SK-N-SH (cell line): ENCODE results near the gene DISP2. TPM values are rescaled to one million over a fixed set of nuclear protein-coding genes. Genes with fewer than 3 reads are reported as not detected.

Source experiments
- CTCF ChIA-PET: fragments of 300-600, 350-600 bp; formaldehyde crosslinking; extraction: SDS; loops from one replicate; lab custom pipeline; 2021; lab: Yijun Ruan, JAX
- POLR2A ChIA-PET: fragments of 350-600 bp; sonication (Branson Sonifier 250); formaldehyde crosslinking; extraction: SDS; loops from one replicate; lab custom pipeline; 2020; ENCODE audit warnings: antibody characterized with exemption, inconsistent platforms; lab: Yijun Ruan, JAX
- DNase-seq: peaks from one replicate; pipeline ENCODE4 v3.0.0; 2012
- H2AFZ ChIP-seq: fragments of 200-600 bp; sonication (generic); 2 replicates; pipeline ENCODE4 v1.8.1; 2016; ENCODE audit warnings: antibody characterized with exemption, mild to moderate bottlenecking, low read depth
- H3F3A ChIP-seq: fragments of 200-600 bp; sonication (generic); replicated peaks from 2 replicates; pipeline ENCODE3; 2016; ENCODE audit warnings: antibody characterized with exemption, mild to moderate bottlenecking; ENCODE audit not compliant: insufficient read depth
- H3K27ac ChIP-seq, 2 experiments: fragments of 200-500 bp in 1 of 2; fragments of 200-600 bp in 1 of 2; sonication (Bioruptor generic) in 1 of 2; sonication (generic), shearing (Covaris generic) in 1 of 2; 2 replicates each; pipeline versions ENCODE4 v1.5.1 to v1.6.1; 2014 to 2016; ENCODE audit warnings: low read depth in 2 of 2, inconsistent platforms in 1 of 2, low read length in 1 of 2, mild to moderate bottlenecking in 1 of 2, mixed read lengths in 1 of 2
- H3K27me3 ChIP-seq: fragments of 200-600 bp; sonication (generic), shearing (Covaris generic); 2 replicates; pipeline ENCODE4 v1.6.1; 2016; ENCODE audit warnings: mixed run types; ENCODE audit not compliant: insufficient read depth
- H3K36me3 ChIP-seq, 2 experiments: fragments of 200-500 bp in 1 of 2; fragments of 200-600 bp in 1 of 2; sonication (Bioruptor generic) in 1 of 2; sonication (generic) in 1 of 2; replicated peaks in 1 of 2; 2 replicates each; pipeline versions ENCODE3 to v1.5.1; 2014 to 2016; ENCODE audit warnings: low read length in 1 of 2, mild to moderate bottlenecking in 1 of 2; ENCODE audit not compliant: insufficient read depth in 2 of 2, control insufficient read depth in 1 of 2
- H3K4me1 ChIP-seq, 2 experiments: fragments of 200-500 bp in 1 of 2; fragments of 200-600 bp in 1 of 2; sonication (Bioruptor generic) in 1 of 2; sonication (generic), shearing (Covaris generic) in 1 of 2; 2 replicates each; pipeline versions ENCODE4 v1.5.1 to v1.6.1; 2014 to 2016; ENCODE audit warnings: low read depth in 1 of 2, low read length in 1 of 2, mixed run types in 1 of 2; ENCODE audit not compliant: insufficient read depth in 2 of 2, control insufficient read depth in 1 of 2
- H3K4me2 ChIP-seq: fragments of 200-600 bp; sonication (generic), shearing (Covaris generic); 2 replicates; pipeline ENCODE4 v1.6.1; 2017; ENCODE audit warnings: mixed run types
- H3K4me3 ChIP-seq, 2 experiments: fragments of 200-500 bp in 1 of 2; fragments of 200-600 bp in 1 of 2; sonication (Bioruptor generic) in 1 of 2; sonication (generic), shearing (Covaris generic) in 1 of 2; 2 replicates each; pipeline versions ENCODE4 v1.5.1 to v1.8.1; 2014 to 2016; ENCODE audit warnings: low read depth in 2 of 2, inconsistent platforms in 1 of 2, low read length in 1 of 2, mild to moderate bottlenecking in 1 of 2, mixed read lengths in 1 of 2, moderate library complexity in 1 of 2
- H3K79me2 ChIP-seq: fragments of 200-600 bp; sonication (generic); 2 replicates; pipeline ENCODE4 v1.8.1; 2017; ENCODE audit warnings: mild to moderate bottlenecking; ENCODE audit not compliant: insufficient read depth
- H3K9ac ChIP-seq: fragments of 200-600 bp; sonication (generic); 2 replicates; pipeline ENCODE4 v1.6.1; 2017; ENCODE audit warnings: mixed run types
- H3K9me2 ChIP-seq: fragments of 200-600 bp; sonication (generic); 2 replicates; pipeline ENCODE4 v1.6.1; 2017; ENCODE audit warnings: mixed run types
- H3K9me3 ChIP-seq: fragments of 200-600 bp; sonication (generic); 2 replicates; pipeline ENCODE4 v1.6.1; 2017; ENCODE audit warnings: mixed run types, mild to moderate bottlenecking, moderate library complexity
- H4K20me1 ChIP-seq: fragments of 200-600 bp; sonication (generic); 2 replicates; pipeline ENCODE4 v1.6.1; 2017; ENCODE audit warnings: mild to moderate bottlenecking, mixed run types; ENCODE audit not compliant: insufficient read depth
- ELF1 ChIP-seq: IDR thresholded peaks from 2 replicates; pipeline ENCODE4 v1.4.0; 2012
- FOXJ3 ChIP-seq: sonication (generic); formaldehyde crosslinking; IDR thresholded peaks from 2 replicates; pipeline ENCODE4 v1.5.1; 2020; ENCODE audit warnings: mild to moderate bottlenecking, missing genetic modification reagents
- FOXM1 ChIP-seq: IDR thresholded peaks from 2 replicates; pipeline ENCODE4 v1.4.0; 2012; ENCODE audit warnings: low read depth, mild to moderate bottlenecking
- JUND ChIP-seq: IDR thresholded peaks from 2 replicates; pipeline ENCODE4 v1.4.0; 2012
- NFIC ChIP-seq: IDR thresholded peaks from 2 replicates; pipeline ENCODE4 v1.4.0; 2012; ENCODE audit warnings: borderline replicate concordance
- RCOR1 ChIP-seq: fragments of 150-350 bp; IDR thresholded peaks from 2 replicates; pipeline ENCODE4 v1.6.1; 2017; ENCODE audit warnings: antibody characterized with exemption, low read length
- RFX5 ChIP-seq: IDR thresholded peaks from 2 replicates; pipeline ENCODE4 v1.6.1; 2012; ENCODE audit warnings: mild to moderate bottlenecking, improper control_type of control experiment, low read length
- RXRA ChIP-seq: IDR thresholded peaks from 2 replicates; pipeline ENCODE4 v1.4.0; 2012; ENCODE audit warnings: low read depth, mild to moderate bottlenecking, borderline replicate concordance
- SIN3A ChIP-seq: IDR thresholded peaks from 2 replicates; pipeline ENCODE4 v1.6.1; 2012; ENCODE audit warnings: low read depth, mild to moderate bottlenecking, low read length, moderate library complexity, borderline replicate concordance
- TCF12 ChIP-seq: IDR thresholded peaks from 2 replicates; pipeline ENCODE4 v1.4.0; 2012
- WGBS: methylation state at CpG from one replicate; pipeline ENCODE4 v1.1.6; 2017; ENCODE audit warnings: low lambda C conversion rate; 5-methylcytosine and 5-hydroxymethylcytosine counted together
- polyA plus RNA-seq, 3 experiments: library from polyadenylated mRNA; depleted of rRNA; stranded (reverse); fragments of >200 nt; gene quantifications; 2 replicates each; pipeline ENCODE4 v1.2.3, GENCODE V29; 2012
- TF ChIP-seq, protein P1 (sequence below): IDR thresholded peaks from 2 replicates; pipeline ENCODE4 v1.4.0; 2012; ENCODE audit warnings: low read depth, borderline replicate concordance
- TF ChIP-seq, protein P2 (sequence below): fragments of 150-350 bp; IDR thresholded peaks from 2 replicates; pipeline ENCODE4 v1.6.1; 2017; ENCODE audit warnings: antibody characterized with exemption, low read length, low read depth, borderline replicate concordance

Gene DISP2
- polyA plus RNA-seq, 1 of the 3 experiments (the other 2 are of a cell fraction), result 0.12 TPM

DNA sequence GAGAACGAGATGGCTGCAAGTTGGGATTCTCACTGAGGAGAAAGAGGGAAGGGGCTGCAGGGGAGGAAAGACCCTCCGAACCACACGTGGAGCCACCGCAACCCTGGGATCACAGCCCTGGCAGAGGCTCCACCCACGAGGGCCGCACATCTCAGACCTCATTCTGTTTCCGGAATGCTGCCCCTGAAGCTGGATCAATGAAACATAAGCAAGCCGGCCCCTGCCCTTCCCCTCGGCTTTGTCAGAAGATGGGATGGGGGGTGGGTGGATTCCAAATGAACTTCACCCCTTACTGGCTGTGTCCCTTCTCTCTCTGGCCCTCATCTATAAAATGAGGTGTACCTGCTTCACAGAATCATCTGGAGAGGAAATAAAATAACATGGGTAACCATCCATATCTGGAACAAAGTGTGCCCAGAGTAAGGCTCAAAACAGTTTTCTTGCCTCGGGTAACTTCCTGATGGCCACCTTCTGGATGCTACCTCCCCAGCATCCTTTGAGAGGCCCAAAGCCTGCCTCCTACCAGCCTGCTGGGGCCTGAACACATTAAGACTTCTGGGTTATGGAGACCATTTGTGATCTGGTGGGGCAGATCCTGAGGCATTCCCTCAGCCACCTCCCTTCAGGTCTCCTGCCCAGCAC, 12.7 kb upstream of the DISP2 start (continued):
- TF ChIP-seq, protein P1, sequence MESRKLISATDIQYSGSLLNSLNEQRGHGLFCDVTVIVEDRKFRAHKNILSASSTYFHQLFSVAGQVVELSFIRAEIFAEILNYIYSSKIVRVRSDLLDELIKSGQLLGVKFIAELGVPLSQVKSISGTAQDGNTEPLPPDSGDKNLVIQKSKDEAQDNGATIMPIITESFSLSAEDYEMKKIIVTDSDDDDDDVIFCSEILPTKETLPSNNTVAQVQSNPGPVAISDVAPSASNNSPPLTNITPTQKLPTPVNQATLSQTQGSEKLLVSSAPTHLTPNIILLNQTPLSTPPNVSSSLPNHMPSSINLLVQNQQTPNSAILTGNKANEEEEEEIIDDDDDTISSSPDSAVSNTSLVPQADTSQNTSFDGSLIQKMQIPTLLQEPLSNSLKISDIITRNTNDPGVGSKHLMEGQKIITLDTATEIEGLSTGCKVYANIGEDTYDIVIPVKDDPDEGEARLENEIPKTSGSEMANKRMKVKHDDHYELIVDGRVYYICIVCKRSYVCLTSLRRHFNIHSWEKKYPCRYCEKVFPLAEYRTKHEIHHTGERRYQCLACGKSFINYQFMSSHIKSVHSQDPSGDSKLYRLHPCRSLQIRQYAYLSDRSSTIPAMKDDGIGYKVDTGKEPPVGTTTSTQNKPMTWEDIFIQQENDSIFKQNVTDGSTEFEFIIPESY, result no peak
- TF ChIP-seq, all 33 proteins: peak for 0

DNA sequence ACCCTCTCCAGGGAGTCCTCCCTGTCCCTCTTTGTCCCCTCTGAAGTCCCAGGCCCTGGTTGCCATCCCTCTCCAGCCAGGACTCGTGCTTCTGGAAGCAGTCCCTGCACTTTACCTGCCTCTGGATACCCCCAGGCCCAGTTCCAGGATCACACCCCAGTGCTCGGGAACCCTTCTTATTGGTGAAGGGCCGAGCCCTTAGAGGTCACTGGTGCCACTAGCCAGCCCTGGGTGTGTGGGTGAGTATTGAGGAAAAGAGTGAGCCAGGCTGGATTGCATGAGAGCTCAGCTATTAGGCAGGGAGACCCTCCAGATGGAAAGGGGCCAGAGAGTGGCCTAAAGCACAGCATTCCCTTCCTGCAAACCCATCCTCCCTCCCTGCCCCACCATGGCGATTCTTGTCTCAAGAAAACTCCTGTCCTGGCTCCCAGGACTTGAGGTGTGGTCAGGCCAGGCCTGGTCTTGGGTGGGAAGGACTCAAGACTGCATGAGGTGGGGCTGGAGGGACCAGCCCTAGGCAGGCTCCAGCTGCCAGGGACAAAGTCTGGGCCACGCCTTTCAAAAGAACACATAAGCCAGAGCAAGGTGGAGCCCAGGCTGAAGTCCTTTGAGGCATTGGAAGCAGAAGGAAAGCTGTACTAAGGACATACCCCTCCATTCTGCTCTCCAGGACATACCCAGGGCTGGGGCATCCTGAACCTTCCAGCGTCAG, 12.0 kb upstream of the DISP2 start:
- no peak overlapping the region for H3K27ac ChIP-seq
- ChIA-PET CTCF (interaction anchor here (1.7 to 70.6 kb wide), 6 partner anchors 4 to 123 kb away, joined by 4 to 2194 read pairs (median 160); partner anchors contain the start of genes ANKRD63, CCDC9B, DISP2 and INAFM2), POLR2A (interaction anchor here (1.3 kb wide), 1 partner anchor 71 kb away, joined by 5 read pairs; no protein-coding TSS in a partner anchor)
- no peaks in the 10 kb centered on the region for H4K20me1 ChIP-seq
- H3K4me2 ChIP-seq, result no peak overlapping the region
- peaks cover 18 to 27% of the 10 kb centered on the region in 2 experiments; a peak in 3 of 4 replicates for H3K4me1 ChIP-seq
- H3K79me2 ChIP-seq, result peaks cover 5% of the 10 kb centered on the region
- peaks cover 34% of the 10 kb centered on the region for H3F3A ChIP-seq
- H3K9me2 ChIP-seq, result no peaks in the 10 kb centered on the region
- no peaks in the 10 kb centered on the region for H3K36me3 ChIP-seq
- no peaks in the 10 kb centered on the region for H3K27me3 ChIP-seq
- WGBS, result 73% methylated on average over 3 of the region's 6 CpGs
- H3K9ac ChIP-seq, result no peak overlapping the region
- no peak for DNase-seq
- no peak overlapping the region for H3K4me3 ChIP-seq
- no peak for TF ChIP-seq TCF12
- no peak for TF ChIP-seq JUND
- TF ChIP-seq FOXM1, result no peak
- TF ChIP-seq RFX5, result no peak
- TF ChIP-seq RXRA, result no peak
- TF ChIP-seq SIN3A, result no peak
- TF ChIP-seq RCOR1, result no peak
- no peak overlapping the region for H2AFZ ChIP-seq
- no peaks in the 10 kb centered on the region for H3K9me3 ChIP-seq

DNA sequence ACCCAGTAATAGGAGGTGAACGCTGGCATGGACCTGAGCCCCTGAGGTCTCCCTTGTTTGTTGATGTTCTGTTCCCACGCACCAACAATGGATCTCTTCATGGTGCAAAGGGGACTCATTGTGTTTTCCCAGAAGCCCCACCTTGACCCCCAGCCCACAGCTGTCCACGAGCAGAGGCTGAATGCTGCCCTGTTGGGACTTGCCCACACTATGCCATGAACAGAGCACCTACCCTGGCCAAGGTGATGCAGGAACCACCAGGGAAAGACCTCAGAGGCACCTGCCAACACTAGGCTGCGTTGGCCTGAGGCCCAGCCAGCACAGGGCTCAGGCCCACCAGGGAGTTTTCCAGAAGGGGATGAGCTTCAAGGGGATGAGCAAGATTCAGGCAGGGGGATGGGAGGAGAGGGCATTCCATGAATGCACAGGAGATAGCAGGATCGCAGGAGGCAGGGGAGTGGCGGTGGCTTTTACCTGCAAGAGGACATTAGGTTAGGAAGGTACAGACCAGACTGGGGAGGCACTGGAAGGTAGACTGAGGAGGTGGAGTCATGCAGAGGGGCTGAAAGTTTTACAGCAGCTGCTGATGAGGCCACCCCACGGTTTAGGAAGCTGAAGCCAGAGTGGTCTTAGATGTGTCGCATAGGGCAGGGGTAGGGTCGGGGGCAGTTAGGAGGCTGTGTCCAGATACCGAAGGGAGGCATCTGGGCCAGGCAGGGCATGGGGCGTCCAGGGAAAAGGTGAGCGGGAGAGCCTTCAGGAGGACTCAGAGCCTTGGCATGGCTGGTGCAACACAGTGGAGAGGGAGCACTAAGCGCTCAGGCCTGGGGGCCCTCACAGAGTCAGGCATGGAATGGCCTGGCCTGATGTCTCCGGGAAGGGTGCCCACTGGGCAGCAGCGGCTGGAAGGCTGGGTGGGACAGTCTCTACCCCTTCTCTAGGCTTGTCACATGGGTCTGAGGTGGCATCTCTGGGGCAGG, 11.2 kb upstream of the DISP2 start:
- DNase-seq, result no peak
- Histone ChIP-seq H3K36me3 (no peaks in the 10 kb centered on the region), H3K9ac (no peak overlapping the region), H4K20me1 (no peaks in the 10 kb centered on the region), H3K9me3 (no peaks in the 10 kb centered on the region), H2AFZ (no peak overlapping the region), H3K27ac (no peak overlapping the region), H3K9me2 (no peaks in the 10 kb centered on the region), H3K4me3 (no peak overlapping the region), H3F3A (peaks cover 26% of the 10 kb centered on the region), H3K4me1 (peaks cover 11 to 23% of the 10 kb centered on the region in 2 experiments; a peak in 3 of 4 replicates), H3K79me2 (no peaks in the 10 kb centered on the region), H3K4me2 (no peak overlapping the region), H3K27me3 (no peaks in the 10 kb centered on the region)
- no peak for TF ChIP-seq FOXJ3 (CRISPR knock-in tag)
- no peak for TF ChIP-seq ELF1
- TF ChIP-seq, protein P2, sequence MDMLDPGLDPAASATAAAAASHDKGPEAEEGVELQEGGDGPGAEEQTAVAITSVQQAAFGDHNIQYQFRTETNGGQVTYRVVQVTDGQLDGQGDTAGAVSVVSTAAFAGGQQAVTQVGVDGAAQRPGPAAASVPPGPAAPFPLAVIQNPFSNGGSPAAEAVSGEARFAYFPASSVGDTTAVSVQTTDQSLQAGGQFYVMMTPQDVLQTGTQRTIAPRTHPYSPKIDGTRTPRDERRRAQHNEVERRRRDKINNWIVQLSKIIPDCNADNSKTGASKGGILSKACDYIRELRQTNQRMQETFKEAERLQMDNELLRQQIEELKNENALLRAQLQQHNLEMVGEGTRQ, result no peak
- TF ChIP-seq NFIC, result no peak
- ChIA-PET POLR2A (interaction anchor here (0.6 kb wide), 1 partner anchor 70 kb away, joined by 4 read pairs; no protein-coding TSS in a partner anchor), CTCF (interaction anchor here (66.3 to 70.6 kb wide), 2 partner anchors 5 to 33 kb away, joined by 2194 read pairs; partner anchors contain the start of genes ANKRD63, CCDC9B, DISP2 and INAFM2)
- WGBS, result 91% methylated on average over 12 of the region's 15 CpGs
